H9 (cell line): ENCODE measurements around the gene GOLGA7B. TPM values are rescaled to one million over a fixed set of nuclear protein-coding genes. Genes with fewer than 3 reads are reported as not detected.
A peak's percentile ranks its signal among the peaks of the same experiment; 100 is the strongest.

ENCODE experiments used
- DNase-seq: peaks from one replicate; pipeline ENCODE4 v3.0.0-alpha.2; 2017
- H2AFZ ChIP-seq: one replicate; pipeline ENCODE4 v1.6.1; 2013; ENCODE audit warnings: mild to moderate bottlenecking, low read length, control low read depth, moderate library complexity
- H2AK5ac ChIP-seq: 2 replicates; pipeline ENCODE4 v1.6.1; 2013; ENCODE audit warnings: low read length, control low read depth, mixed read lengths; ENCODE audit not compliant: insufficient read length
- H2BK120ac ChIP-seq: one replicate; pipeline ENCODE4 v1.6.1; 2013; ENCODE audit warnings: low read depth, mild to moderate bottlenecking, low read length, control low read depth, inconsistent platforms; ENCODE audit not compliant: poor library complexity, severe bottlenecking
- H2BK12ac ChIP-seq: 2 replicates; pipeline ENCODE4 v1.6.1; 2013; ENCODE audit warnings: low read length, control low read depth, mixed read lengths, low read depth; ENCODE audit not compliant: insufficient read length
- H2BK15ac ChIP-seq: 2 replicates; pipeline ENCODE4 v1.6.1; 2013; ENCODE audit warnings: low read depth, low read length, control low read depth
- H2BK20ac ChIP-seq: one replicate; pipeline ENCODE4 v1.6.1; 2013; ENCODE audit warnings: low read depth, mild to moderate bottlenecking, low read length, control low read depth, inconsistent platforms; ENCODE audit not compliant: poor library complexity, severe bottlenecking
- H2BK5ac ChIP-seq: 2 replicates; pipeline ENCODE4 v1.6.1; 2013; ENCODE audit warnings: low read length, control low read depth, mixed read lengths; ENCODE audit not compliant: insufficient read length
- H3K14ac ChIP-seq: 2 replicates; pipeline ENCODE4 v1.6.1; 2013; ENCODE audit warnings: low read length, control low read depth; ENCODE audit not compliant: insufficient read depth
- H3K18ac ChIP-seq: 2 replicates; pipeline ENCODE4 v1.6.1; 2013; ENCODE audit warnings: low read depth, mild to moderate bottlenecking, mixed read lengths, low read length, control low read depth; ENCODE audit not compliant: insufficient read length
- H3K23ac ChIP-seq: 2 replicates; pipeline ENCODE4 v1.6.1; 2013; ENCODE audit warnings: low read length, control low read depth, mixed read lengths, low read depth; ENCODE audit not compliant: insufficient read length
- H3K23me2 ChIP-seq: 2 replicates; pipeline ENCODE4 v1.6.1; 2013; ENCODE audit warnings: low read depth, mild to moderate bottlenecking, mixed read lengths, low read length, control low read depth; ENCODE audit not compliant: insufficient read length, poor library complexity, severe bottlenecking
- H3K27ac ChIP-seq: 2 replicates; pipeline ENCODE4 v1.5.1; 2013; ENCODE audit warnings: low read length, control low read depth, mixed read lengths, low read depth; ENCODE audit not compliant: insufficient read length
- H3K27me3 ChIP-seq: 2 replicates; pipeline ENCODE4 v1.6.1; 2013; ENCODE audit warnings: low read length, control low read depth, inconsistent platforms; ENCODE audit not compliant: insufficient read depth
- H3K4ac ChIP-seq: 2 replicates; pipeline ENCODE4 v1.6.1; 2013; ENCODE audit warnings: low read depth, mild to moderate bottlenecking, control low read depth, inconsistent platforms, low read length, moderate library complexity
- H3K4me1 ChIP-seq: 2 replicates; pipeline ENCODE4 v1.6.1; 2013; ENCODE audit warnings: low read length, control low read depth, inconsistent platforms; ENCODE audit not compliant: insufficient read depth
- H3K4me2 ChIP-seq: 2 replicates; pipeline ENCODE4 v1.6.1; 2013; ENCODE audit warnings: low read length, control low read depth, mixed read lengths; ENCODE audit not compliant: insufficient read length, insufficient read depth
- H3K56ac ChIP-seq: 2 replicates; pipeline ENCODE4 v1.6.1; 2013; ENCODE audit warnings: low read depth, mild to moderate bottlenecking, mixed read lengths, low read length, control low read depth; ENCODE audit not compliant: insufficient read length
- H3K79me1 ChIP-seq: 2 replicates; pipeline ENCODE4 v1.6.1; 2013; ENCODE audit warnings: low read depth, mild to moderate bottlenecking, moderate library complexity, low read length, control low read depth, inconsistent platforms; ENCODE audit not compliant: insufficient read depth, poor library complexity, severe bottlenecking
- H3K79me2 ChIP-seq: 2 replicates; pipeline ENCODE4 v1.6.1; 2013; ENCODE audit warnings: low read length, control low read depth, inconsistent platforms; ENCODE audit not compliant: insufficient read depth
- H3K9ac ChIP-seq: 2 replicates; pipeline ENCODE4 v1.6.1; 2013; ENCODE audit warnings: low read length, control low read depth, mixed read lengths; ENCODE audit not compliant: insufficient read length; ENCODE audit errors: extremely low read depth
- H3K9me3 ChIP-seq: one replicate; pipeline ENCODE4 v1.6.1; 2013; ENCODE audit warnings: low read depth, low read length, inconsistent platforms; ENCODE audit not compliant: control insufficient read depth
- H3T11ph ChIP-seq: one replicate; pipeline ENCODE4 v1.6.1; 2013; ENCODE audit warnings: mild to moderate bottlenecking, low read length, control low read depth, inconsistent platforms
- H4K20me1 ChIP-seq: one replicate; pipeline ENCODE4 v1.6.1; 2013; ENCODE audit not compliant: control insufficient read depth, insufficient read length, insufficient read depth
- H4K5ac ChIP-seq: 2 replicates; pipeline ENCODE4 v1.6.1; 2013; ENCODE audit warnings: low read depth, mild to moderate bottlenecking, mixed read lengths, low read length, control low read depth; ENCODE audit not compliant: insufficient read length
- H4K8ac ChIP-seq: replicated peaks from 2 replicates; pipeline ENCODE4 v1.6.1; 2013; ENCODE audit warnings: low read length, control low read depth, mixed read lengths, low read depth; ENCODE audit not compliant: insufficient read length
- H4K91ac ChIP-seq: 2 replicates; pipeline ENCODE4 v1.6.1; 2013; ENCODE audit warnings: low read depth, mild to moderate bottlenecking, moderate library complexity, mixed read lengths, low read length, control low read depth; ENCODE audit not compliant: insufficient read length
- H3K27ac Mint-ChIP-seq, 3 experiments: 2 replicates in 2 of 3; 3 replicates in 1 of 3; pipeline ENCODE4 v1.8.0; 2020 to 2021; ENCODE audit warnings: mixed read lengths in 3 of 3, mild to moderate bottlenecking in 1 of 3, moderate library complexity in 1 of 3
- H3K27me3 Mint-ChIP-seq: 2 replicates; pipeline ENCODE4 v1.8.0; 2021; ENCODE audit warnings: low read depth, mild to moderate bottlenecking, moderate library complexity, mixed read lengths
- H3K36me3 Mint-ChIP-seq, 3 experiments: 2 replicates in 2 of 3; 3 replicates in 1 of 3; pipeline ENCODE4 v1.8.0; 2020 to 2021; ENCODE audit warnings: low read depth in 3 of 3, mixed read lengths in 3 of 3; ENCODE audit not compliant: insufficient read depth in 1 of 3
- H3K4me1 Mint-ChIP-seq, 2 experiments: 2 replicates each; pipeline ENCODE4 v1.8.0; 2020; ENCODE audit warnings: mixed read lengths in 2 of 2
- H3K4me3 Mint-ChIP-seq, 2 experiments: 2 replicates in 1 of 2; 3 replicates in 1 of 2; pipeline ENCODE4 v1.8.0; 2020 to 2021; ENCODE audit warnings: mild to moderate bottlenecking in 2 of 2, mixed read lengths in 2 of 2, moderate library complexity in 1 of 2
- H3K9me3 Mint-ChIP-seq, 2 experiments: 2 replicates in 1 of 2; 3 replicates in 1 of 2; pipeline ENCODE4 v1.8.0; 2020; ENCODE audit warnings: mild to moderate bottlenecking in 2 of 2, mixed read lengths in 2 of 2, moderate library complexity in 1 of 2
- CTCF ChIP-seq: fragments of 200-600 bp; sonication (generic); conservative IDR thresholded peaks from 3 replicates; pipeline ENCODE4 v1.8.0; 2021; ENCODE audit warnings: antibody characterized with exemption, mild to moderate bottlenecking
- WGBS: extraction: QIAGEN DNeasy Blood & Tissue Kit; methylation state at CpG from one replicate; pipeline ENCODE4 v1.1.7; 2013; ENCODE audit warnings: missing lambda C conversion rate, low lambda C conversion rate, mixed read lengths; ENCODE audit not compliant: insufficient read length; ENCODE audit errors: extremely low coverage; 5-methylcytosine and 5-hydroxymethylcytosine counted together
- total RNA-seq: library from RNA; stranded (reverse); gene quantifications from 2 replicates; pipeline ENCODE4 v1.2.1, GENCODE V29; 2021

The GOLGA7B gene
- total RNA-seq, 1 experiment from 2014 or later: 0.04 TPM

- no peak overlapping the region for H3K4me3 Mint-ChIP-seq
- Histone ChIP-seq H3K9me3 (no peaks in the 10 kb centered on the region), H4K20me1 (no peaks in the 10 kb centered on the region), H2BK15ac (no peak overlapping the region), H3K23me2 (peaks cover 2% of the 10 kb centered on the region), H4K91ac (no peak overlapping the region), H3K79me2 (no peaks in the 10 kb centered on the region), H4K5ac (no peak overlapping the region), H3K4me2 (no peak overlapping the region), H2AFZ (no peak overlapping the region), H3K18ac (peak overlapping the region; percentile 14), H3K14ac (no peak overlapping the region), H3K4me1 (no peaks in the 10 kb centered on the region), H2BK20ac (no peak overlapping the region), H3K79me1 (no peaks in the 10 kb centered on the region), H3K27ac (no peak overlapping the region), H3K56ac (no peak overlapping the region), H4K8ac (no peak overlapping the region), H2BK5ac (no peak overlapping the region), H3T11ph (no peak overlapping the region), H2AK5ac (no peak overlapping the region), H2BK12ac (no peak overlapping the region), H2BK120ac (no peak overlapping the region), H3K27me3 (no peaks in the 10 kb centered on the region), H3K23ac (no peak overlapping the region), H3K4ac (no peak overlapping the region), H3K9ac (no peak overlapping the region)
- DNase-seq: no peak
- H3K9me3 Mint-ChIP-seq: no peaks in the 10 kb centered on the region
- 0 out of 7 replicates have a peak overlapping the region, but pooled peaks of 1 of the 3 experiments have one; percentile 29 for H3K27ac Mint-ChIP-seq
- H3K36me3 Mint-ChIP-seq: no peaks in the 10 kb centered on the region
- no peaks in the 10 kb centered on the region; the same call in 1 of the 2 replicates for H3K27me3 Mint-ChIP-seq
- no peak for TF ChIP-seq CTCF
- H3K4me1 Mint-ChIP-seq: peaks cover 7 to 29% of the 10 kb centered on the region in 2 experiments
- no CpG with 5 or more reads among the region's 12 CpGs for WGBS
These were observed 24.5 kb upstream of the GOLGA7B start for GRCh38 chr10:97825020-97825760.
